Aorta (tissue), 5 donors: ENCODE data around the gene CLCA2. TPM values are rescaled to one million over a fixed set of nuclear protein-coding genes. Genes with fewer than 3 reads are reported as not detected.

Experiments
- ATAC-seq: fragments of 200-7000 bp; cut with Tn5 transposase; one replicate; pipeline ENCODE4 v1.9.1; 2022; ENCODE audit warnings: moderate library complexity; ENCODE audit not compliant: low FRiP score
- DNase-seq, 2 donors: peaks; one replicate each; pipeline ENCODE4 v3.0.0-alpha.2; 2020
- H3K27ac ChIP-seq, 2 donors: one replicate each; pipeline ENCODE4 v1.5.1; 2013; ENCODE audit warnings: low read length in 2 of 2, mild to moderate bottlenecking in 2 of 2, moderate library complexity in 2 of 2, control low read depth in 1 of 2, inconsistent platforms in 1 of 2, low read depth in 1 of 2
- H3K27me3 ChIP-seq, 2 donors: one replicate each; pipeline ENCODE4 v1.6.1; 2013; ENCODE audit warnings: control low read depth in 1 of 2, low read length in 1 of 2, mild to moderate bottlenecking in 1 of 2, moderate library complexity in 1 of 2; ENCODE audit not compliant: insufficient read depth in 2 of 2, control insufficient read depth in 1 of 2
- H3K36me3 ChIP-seq, 2 donors: one replicate each; pipeline ENCODE4 v1.6.1; 2013; ENCODE audit warnings: control low read depth in 1 of 2, low read length in 1 of 2, mild to moderate bottlenecking in 1 of 2; ENCODE audit not compliant: insufficient read depth in 2 of 2, control insufficient read depth in 1 of 2
- H3K4me1 ChIP-seq, 2 donors: one replicate each; pipeline ENCODE4 v1.6.1; 2013; ENCODE audit warnings: low read length in 2 of 2, control low read depth in 1 of 2, mild to moderate bottlenecking in 1 of 2, moderate library complexity in 1 of 2; ENCODE audit not compliant: insufficient read depth in 2 of 2, control insufficient read depth in 1 of 2
- H3K4me3 ChIP-seq, 2 donors: one replicate each; pipeline ENCODE4 v1.5.1; 2013; ENCODE audit warnings: low read length in 2 of 2, control low read depth in 1 of 2, mild to moderate bottlenecking in 1 of 2
- H3K9me3 ChIP-seq: one replicate; pipeline ENCODE4 v1.6.1; 2013; ENCODE audit warnings: mild to moderate bottlenecking, low read length; ENCODE audit not compliant: control insufficient read depth
- WGBS, 2 donors: extraction: QIAGEN DNeasy Blood & Tissue Kit; methylation state at CpG; one replicate each; pipeline ENCODE4 v1.1.7; 2013; 5-methylcytosine and 5-hydroxymethylcytosine counted together
- intact Hi-C, 2 donors: fragments of 100-400 bp; cut with DNase I; formaldehyde crosslinking; loops; one replicate each; pipeline versions ENCODE4 v1.14.2 to v1.15.0; 2022
- polyA plus RNA-seq, 2 donors: library from polyadenylated mRNA; stranded (reverse); fragments of 200-250 nt; gene quantifications; one replicate each; pipeline ENCODE4 v1.2.3, GENCODE V29; 2013
- total RNA-seq, 2 donors: library from RNA; stranded (reverse); fragmentation: NEBNext Ultra II Directional; extraction: Animal tissue kit (Norgen Biotek cat#: 25700); gene quantifications; one replicate each; pipeline ENCODE4 v1.2.1, GENCODE V29; 2021
- donor health status: healthy with polysubstance abuse.
- donor health status: Bipolar disorder and iron deficiency.
- donor health status: DM: no; HTN: no; CAD: no.
- donor health status: DM: no; HTN: no; CAD: no.
- donor health status: DM: yes; HTN: yes; CAD: no.

The CLCA2 gene
- total and polyA plus RNA-seq, 4 donors: 0.10 to 0.36 (median 0.13) TPM; not detected in 1

GRCh38 chr1:86477256-86477655, 53.3 kb downstream of the CLCA2 start:
- WGBS, 2 donors: 28 to 47% methylated on average over 4 of the region's 4 CpGs
- Histone ChIP-seq H3K4me3 (no peak overlapping the region), H3K36me3 (no peaks in the 10 kb centered on the region), H3K4me1 (no peaks in the 10 kb centered on the region), H3K27ac (no peak overlapping the region), H3K9me3 (no peaks in the 10 kb centered on the region), H3K27me3 (no peaks in the 10 kb centered on the region)
- intact Hi-C loops: loop anchor here in 1 of 2 donors (10.0 kb wide), 1 partner anchor 608 kb away; no protein-coding TSS in a partner anchor
- no peak for ATAC-seq
- DNase-seq: no peak

GRCh38 chr1:86477682-86478081, 53.7 kb downstream of the CLCA2 start:
- WGBS, 2 donors: 70 to 71% methylated on average over 4 of the region's 4 CpGs
- Histone ChIP-seq H3K27ac (no peak overlapping the region), H3K4me3 (no peak overlapping the region), H3K4me1 (no peaks in the 10 kb centered on the region), H3K36me3 (no peaks in the 10 kb centered on the region), H3K27me3 (no peaks in the 10 kb centered on the region), H3K9me3 (no peaks in the 10 kb centered on the region)
- ATAC-seq: no peak
- DNase-seq: no peak
- intact Hi-C loops: loop anchor here in 1 of 2 donors (10.0 kb wide), 1 partner anchor 607 kb away; no protein-coding TSS in a partner anchor

- H3K4me1 ChIP-seq: no peaks in the 10 kb centered on the region
- no peak overlapping the region for H3K27ac ChIP-seq
- H3K36me3 ChIP-seq: no peaks in the 10 kb centered on the region
- no peak for ATAC-seq
- no peaks in the 10 kb centered on the region for H3K27me3 ChIP-seq
- intact Hi-C loops: loop anchor here in 1 of 2 donors (10.0 kb wide), 1 partner anchor 606 kb away; no protein-coding TSS in a partner anchor
- DNase-seq: no peak
- no peak overlapping the region for H3K4me3 ChIP-seq
- 67 to 81% methylated on average over 5 of the region's 5 CpGs for WGBS, 2 donors
- H3K9me3 ChIP-seq: no peaks in the 10 kb centered on the region
These were observed 54.6 kb downstream of the CLCA2 start for GRCh38 chr1:86478416-86479156.

GRCh38 chr1:86481966-86482365, 58.0 kb downstream of the CLCA2 start:
- 85 to 86% methylated on average over 4 of the region's 4 CpGs for WGBS, 2 donors
- DNase-seq (no peak), ATAC-seq (no peak)
- Histone ChIP-seq H3K27ac (no peak overlapping the region), H3K27me3 (no peaks in the 10 kb centered on the region), H3K36me3 (no peaks in the 10 kb centered on the region), H3K4me3 (no peak overlapping the region), H3K9me3 (no peaks in the 10 kb centered on the region), H3K4me1 (no peaks in the 10 kb centered on the region)
- intact Hi-C loops: no loop called here

- DNase-seq (no peak), ATAC-seq (peak; percentile 79)
- H3K27ac ChIP-seq: no peak overlapping the region
- no peaks in the 10 kb centered on the region for H3K4me1 ChIP-seq
- no peaks in the 10 kb centered on the region for H3K9me3 ChIP-seq
- 75 to 82% methylated on average over 4 of the region's 4 CpGs for WGBS, 2 donors
- no peak overlapping the region for H3K4me3 ChIP-seq
- no peaks in the 10 kb centered on the region for H3K36me3 ChIP-seq
- no peaks in the 10 kb centered on the region for H3K27me3 ChIP-seq
- intact Hi-C loops: no loop called here
These were observed 63.3 kb downstream of the CLCA2 start for GRCh38 chr1:86487131-86487810.

- WGBS, 2 donors: 94 to 95% methylated on average over 4 of the region's 4 CpGs
- Histone ChIP-seq H3K27ac (no peak overlapping the region), H3K27me3 (no peaks in the 10 kb centered on the region), H3K9me3 (no peaks in the 10 kb centered on the region), H3K36me3 (no peaks in the 10 kb centered on the region), H3K4me3 (no peak overlapping the region), H3K4me1 (no peaks in the 10 kb centered on the region)
- DNase-seq: no peak
- ATAC-seq: peak; percentile 24
- intact Hi-C loops: no loop called here
These were observed 63.8 kb downstream of the CLCA2 start for GRCh38 chr1:86487811-86488141.

GRCh38 chr1:86489242-86489878, 65.4 kb downstream of the CLCA2 start:
- no peak overlapping the region for H3K27ac ChIP-seq
- ATAC-seq: no peak
- no peaks in the 10 kb centered on the region for H3K27me3 ChIP-seq
- no peaks in the 10 kb centered on the region for H3K9me3 ChIP-seq
- no peaks in the 10 kb centered on the region for H3K4me1 ChIP-seq
- no peak for DNase-seq
- no peak overlapping the region for H3K4me3 ChIP-seq
- WGBS, 2 donors: 53 to 64% methylated on average over 2 of the region's 2 CpGs
- intact Hi-C loops: no loop called here
- H3K36me3 ChIP-seq: no peaks in the 10 kb centered on the region

- DNase-seq (no peak), ATAC-seq (no peak)
- WGBS, 2 donors: 83 to 85% methylated on average over 2 of the region's 2 CpGs
- no peaks in the 10 kb centered on the region for H3K36me3 ChIP-seq
- H3K4me1 ChIP-seq: no peaks in the 10 kb centered on the region
- no peak overlapping the region for H3K27ac ChIP-seq
- intact Hi-C loops: no loop called here
- H3K4me3 ChIP-seq: no peak overlapping the region
- no peaks in the 10 kb centered on the region for H3K27me3 ChIP-seq
- H3K9me3 ChIP-seq: no peaks in the 10 kb centered on the region
These were observed 67.4 kb downstream of the CLCA2 start for GRCh38 chr1:86491171-86491950.
